Heart left ventricle (tissue), 13 donors: ENCODE measurements around the gene GOLGA6D.
"Not testable (repeated sequence)": the region's sequence is repeated elsewhere in the genome, so short reads cannot be mapped to it uniquely, and the experiment has no call there.

ENCODE experiments used
- CTCF ChIP-seq, 12 donors: fragments of 200-600 bp; sonication (generic) in 4 of 12; IDR thresholded peaks; one replicate each; pipeline versions ENCODE4 v1.5.0 to v1.8.0; 2018 to 2022; ENCODE audit warnings: antibody characterized with exemption in 12 of 12, mild to moderate bottlenecking in 5 of 12
- POLR2A ChIP-seq, 2 donors: fragments of 450-650 bp; IDR thresholded peaks; one replicate each; pipeline ENCODE4 v1.6.1; 2017; ENCODE audit warnings: antibody characterized with exemption in 2 of 2, mild to moderate bottlenecking in 2 of 2, moderate library complexity in 2 of 2
- donor health status: ischemic (EF 13 %, LVEDD 7.1; RV severe dilation, severe dysfunction).
- donor health status: DM: no; HTN: yes; CAD: no.
- donor health status: DM: no; HTN: no; CAD: no.
- donor health status: ischemic (EF 25% LVEDD 6.9; RV normal size, moderate dysfunction).
- donor health status: ischemic (EF 25% LVEDD 5.7; RV mildly dilated, moderate dysfunction).
- donor health status: ischemic (EF 35%, LVEDD 5.7; RV mildly dilated, moderate dysfunction).
- donor health status: nonischemic (EF 11% LVEDD 7.7; RV severe dilation, severe dysfunction).
- donor health status: DM: yes; HTN: yes; CAD: no.
- donor health status: PGD.
- donor health status: ischemic (EF 29% LVEDD 5.4; RV normal size, mild dysfunction).
- donor health status: nonischemic (EF 23%, LVEDD 6.1; RV moderate dilation, normal function).

GRCh38 chr15:75278497-75278896, 4.1 kb upstream of the GOLGA6D start:
- TF ChIP-seq POLR2A, CTCF (IDR thresholded peaks at IDR 0.05): not testable (repeated sequence)
